Measurements from ENCODE around the gene LDB3. TPM values are rescaled to one million over a fixed set of nuclear protein-coding genes. Genes with fewer than 3 reads are reported as not detected.

Gene LDB3
- polyA plus RNA-seq, 1 donor (not counting 4 experiments of a cell fraction or from before 2014, with no cell fraction given), result 0.01 TPM

DNA sequence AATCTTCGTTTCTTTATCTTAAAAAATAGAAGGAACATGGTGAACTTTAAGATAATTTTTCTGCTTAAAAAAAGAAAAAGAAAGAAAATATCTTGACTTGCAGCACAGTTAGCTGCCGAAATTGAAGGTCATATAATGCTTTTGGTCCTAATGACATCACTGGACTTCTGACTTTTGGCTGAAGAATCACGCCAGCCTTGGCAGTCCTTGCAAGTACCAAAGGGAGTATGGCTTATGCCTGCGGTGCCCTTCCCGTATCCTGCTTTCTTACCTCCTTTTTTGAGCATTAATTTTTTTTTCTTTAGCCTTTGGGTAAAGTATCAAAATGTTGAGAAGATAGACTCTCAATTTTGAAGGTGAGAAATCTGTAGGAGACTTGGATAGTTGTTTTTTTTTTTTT, 95.1 kb downstream of the LDB3 start:
- TF ChIP-seq EZH2 (IDR thresholded peaks at IDR 0.05; ENCODE audit: low read length), result no peak
- TF ChIP-seq, protein P1, sequence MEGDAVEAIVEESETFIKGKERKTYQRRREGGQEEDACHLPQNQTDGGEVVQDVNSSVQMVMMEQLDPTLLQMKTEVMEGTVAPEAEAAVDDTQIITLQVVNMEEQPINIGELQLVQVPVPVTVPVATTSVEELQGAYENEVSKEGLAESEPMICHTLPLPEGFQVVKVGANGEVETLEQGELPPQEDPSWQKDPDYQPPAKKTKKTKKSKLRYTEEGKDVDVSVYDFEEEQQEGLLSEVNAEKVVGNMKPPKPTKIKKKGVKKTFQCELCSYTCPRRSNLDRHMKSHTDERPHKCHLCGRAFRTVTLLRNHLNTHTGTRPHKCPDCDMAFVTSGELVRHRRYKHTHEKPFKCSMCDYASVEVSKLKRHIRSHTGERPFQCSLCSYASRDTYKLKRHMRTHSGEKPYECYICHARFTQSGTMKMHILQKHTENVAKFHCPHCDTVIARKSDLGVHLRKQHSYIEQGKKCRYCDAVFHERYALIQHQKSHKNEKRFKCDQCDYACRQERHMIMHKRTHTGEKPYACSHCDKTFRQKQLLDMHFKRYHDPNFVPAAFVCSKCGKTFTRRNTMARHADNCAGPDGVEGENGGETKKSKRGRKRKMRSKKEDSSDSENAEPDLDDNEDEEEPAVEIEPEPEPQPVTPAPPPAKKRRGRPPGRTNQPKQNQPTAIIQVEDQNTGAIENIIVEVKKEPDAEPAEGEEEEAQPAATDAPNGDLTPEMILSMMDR (optimal IDR thresholded peaks at IDR 0.05 in 1 of 3, IDR thresholded peaks at IDR 0.05 in 1 of 3, conservative IDR thresholded peaks at IDR 0.05 in 1 of 3; ENCODE audit: extremely low read depth in 1 of 3, insufficient read depth in 2 of 3, low read length in 3 of 3), result no peak
- Histone ChIP-seq H3K9me1 (ENCODE audit: control insufficient read depth, extremely low read depth, insufficient read depth, low read length) (no peaks in the 10 kb centered on the region), H3K4me1 (ENCODE audit: control insufficient read depth, extremely low read depth, insufficient read depth, low read length) (peaks cover 7% of the 10 kb centered on the region), H2AFZ (ENCODE audit: control insufficient read depth, low read length) (no peak overlapping the region), H3K4me3 (ENCODE audit: control insufficient read depth in 2 of 3, extremely low read depth in 1 of 3, insufficient read depth in 2 of 3, low read depth in 1 of 3, low read length in 3 of 3) (no peak overlapping the region), H3K4me2 (ENCODE audit: control insufficient read depth, extremely low read depth, insufficient read depth, low read depth, low read length) (no peak overlapping the region), H3K9me3 (ENCODE audit: control insufficient read depth, low read depth, low read length) (no peaks in the 10 kb centered on the region), H3K9ac (ENCODE audit: control insufficient read depth, extremely low read depth, insufficient read depth, low read length) (no peak overlapping the region), H3K27ac (ENCODE audit: control insufficient read depth, insufficient read depth, low read length) (no peak overlapping the region), H3K36me3 (ENCODE audit: control insufficient read depth in 2 of 2, extremely low read depth in 1 of 2, insufficient read depth in 2 of 2, low read length in 2 of 2) (no peaks in the 10 kb centered on the region), H3K79me2 (ENCODE audit: control insufficient read depth, insufficient read depth, low read length) (peaks cover 73% of the 10 kb centered on the region), H4K20me1 (ENCODE audit: control insufficient read depth, extremely low read depth, insufficient read depth, low read length) (no peaks in the 10 kb centered on the region), H3K27me3 (ENCODE audit: control insufficient read depth, extremely low read depth, insufficient read depth, low read length) (no peaks in the 10 kb centered on the region)
- FAIRE-seq, result no peak
- no peak for DNase-seq (ENCODE audit: low read depth, low spot score)
- dilution Hi-C loops (cut with MboI; ENCODE audit: extremely low pct_ligation_motif_present, low sequenced_read_pairs), result no loop called here

DNA sequence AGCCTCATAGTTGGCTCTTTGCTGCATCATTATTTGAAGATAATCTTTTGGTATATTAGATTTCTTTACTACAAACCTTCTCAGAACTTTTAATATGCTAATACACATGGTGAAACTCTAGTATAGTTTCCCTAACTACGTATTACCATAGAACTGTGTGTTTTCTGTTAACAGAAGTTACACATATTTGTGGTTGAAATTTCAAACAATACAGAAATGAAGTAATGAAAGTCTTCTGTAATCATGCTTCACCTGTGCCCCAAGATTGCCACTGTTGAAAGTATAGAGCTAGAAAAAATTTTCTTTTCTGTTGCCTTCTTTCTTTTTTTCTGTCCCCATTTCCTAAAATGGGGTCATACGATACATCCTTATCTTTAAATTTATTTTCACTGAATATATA, 97.2 kb downstream of the LDB3 start:
- no peaks in the 10 kb centered on the region for H3K36me3 ChIP-seq (ENCODE audit: control insufficient read depth in 2 of 2, extremely low read depth in 1 of 2, insufficient read depth in 2 of 2, low read length in 2 of 2)
- no peak overlapping the region for H3K27ac ChIP-seq (ENCODE audit: control insufficient read depth, insufficient read depth, low read length)
- dilution Hi-C loops (cut with MboI; ENCODE audit: extremely low pct_ligation_motif_present, low sequenced_read_pairs), result no loop called here
- H3K79me2 ChIP-seq (ENCODE audit: control insufficient read depth, insufficient read depth, low read length), result peaks cover 74% of the 10 kb centered on the region
- FAIRE-seq (no peak), DNase-seq (ENCODE audit: low read depth, low spot score) (no peak)
- H3K9ac ChIP-seq (ENCODE audit: control insufficient read depth, extremely low read depth, insufficient read depth, low read length), result no peak overlapping the region
- H3K4me1 ChIP-seq (ENCODE audit: control insufficient read depth, extremely low read depth, insufficient read depth, low read length), result no peaks in the 10 kb centered on the region
- TF ChIP-seq, protein P1 (optimal IDR thresholded peaks at IDR 0.05 in 1 of 3, IDR thresholded peaks at IDR 0.05 in 1 of 3, conservative IDR thresholded peaks at IDR 0.05 in 1 of 3; ENCODE audit: extremely low read depth in 1 of 3, insufficient read depth in 2 of 3, low read length in 3 of 3), result no peak
- TF ChIP-seq EZH2 (IDR thresholded peaks at IDR 0.05; ENCODE audit: low read length), result no peak
- no peaks in the 10 kb centered on the region for H3K27me3 ChIP-seq (ENCODE audit: control insufficient read depth, extremely low read depth, insufficient read depth, low read length)
- H3K4me2 ChIP-seq (ENCODE audit: control insufficient read depth, extremely low read depth, insufficient read depth, low read depth, low read length), result no peak overlapping the region
- no peaks in the 10 kb centered on the region for H3K9me3 ChIP-seq (ENCODE audit: control insufficient read depth, low read depth, low read length)
- H3K4me3 ChIP-seq (ENCODE audit: control insufficient read depth in 2 of 3, extremely low read depth in 1 of 3, insufficient read depth in 2 of 3, low read depth in 1 of 3, low read length in 3 of 3), result no peak overlapping the region
- no peaks in the 10 kb centered on the region for H4K20me1 ChIP-seq (ENCODE audit: control insufficient read depth, extremely low read depth, insufficient read depth, low read length)
- no peak overlapping the region for H2AFZ ChIP-seq (ENCODE audit: control insufficient read depth, low read length)
- H3K9me1 ChIP-seq (ENCODE audit: control insufficient read depth, extremely low read depth, insufficient read depth, low read length), result no peaks in the 10 kb centered on the region

Measured in keratinocyte (primary cell).